Measurements from ENCODE around the gene MESP2.

DNA sequence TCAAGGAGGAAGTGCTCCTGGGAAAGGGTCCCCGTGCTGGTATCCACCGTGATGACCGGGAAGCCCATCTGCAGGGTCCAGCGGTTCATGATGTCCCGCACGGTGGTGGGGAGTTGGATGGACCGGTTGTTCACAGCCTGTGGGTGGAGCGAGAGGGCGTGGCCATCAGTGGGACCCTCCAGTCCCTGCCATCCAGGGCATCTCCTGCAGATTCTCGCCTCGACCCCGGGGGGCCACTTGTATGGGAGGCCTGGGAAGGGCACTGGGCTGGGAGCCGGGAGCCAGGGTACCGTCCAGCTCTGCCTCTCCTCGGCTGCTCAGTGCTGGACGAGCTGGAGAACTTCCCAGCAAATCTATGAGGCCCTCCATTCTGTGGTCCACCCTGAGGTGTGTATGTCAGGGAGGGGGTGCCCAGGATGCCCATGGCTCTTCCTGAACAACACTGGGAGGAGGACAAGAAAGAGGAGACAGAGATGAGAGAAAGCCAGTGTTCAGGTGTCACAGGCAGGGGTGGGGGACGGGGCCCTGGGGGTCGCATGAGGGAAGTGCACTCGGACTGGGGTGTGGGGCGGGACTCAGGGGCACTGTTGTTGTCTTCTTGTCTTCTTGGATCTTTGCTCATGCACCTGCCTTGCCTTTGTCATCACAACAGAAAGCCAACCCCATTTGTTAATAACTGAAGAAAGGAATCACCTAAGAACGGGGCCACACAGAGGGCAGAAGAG, 25.5 kb downstream of the MESP2 start:
- TF ChIP-seq CTCF (IDR thresholded peaks at IDR 0.05; ENCODE audit: poor library complexity), result no peak
- TF ChIP-seq EZH2phosphoT487 (IDR thresholded peaks at IDR 0.05; ENCODE audit: low read depth, severe bottlenecking, unreplicated experiment), result no peak
- TF ChIP-seq EZH2 (IDR thresholded peaks at IDR 0.05; ENCODE audit: borderline replicate concordance), result no peak

Measured in hepatocyte (in vitro differentiated cells).